PFSK-1 (cell line): ENCODE data around the gene TNFAIP1.
A peak's percentile ranks its signal among the peaks of the same experiment; 100 is the strongest.

ENCODE experiments used
- FOXP2 ChIP-seq: optimal IDR thresholded peaks from 2 replicates; pipeline ENCODE3; 2011; ENCODE audit warnings: borderline replicate concordance, control low read depth, inconsistent platforms; ENCODE audit not compliant: insufficient read depth; ENCODE audit errors: extremely low read length, extremely low read depth
- POLR2AphosphoS5 ChIP-seq: IDR thresholded peaks from 2 replicates; pipeline ENCODE4 v1.6.1; 2012; ENCODE audit warnings: low read depth, mild to moderate bottlenecking, control low read depth, low read length, moderate library complexity
- REST ChIP-seq, 2 experiments: IDR thresholded peaks; 2 replicates each; pipeline versions ENCODE4 v1.6.1 to v1.8.0; 2011 to 2012; ENCODE audit warnings: low read depth in 2 of 2, low read length in 2 of 2, control low read depth in 1 of 2, inconsistent platforms in 1 of 2, mild to moderate bottlenecking in 1 of 2, moderate library complexity in 1 of 2; ENCODE audit not compliant: insufficient read depth in 1 of 2
- SIN3A ChIP-seq: IDR thresholded peaks from 2 replicates; pipeline ENCODE4 v1.6.1; 2012; ENCODE audit warnings: mild to moderate bottlenecking, low read length, moderate library complexity, borderline replicate concordance; ENCODE audit not compliant: insufficient read depth
- TAF1 ChIP-seq: IDR thresholded peaks from 2 replicates; pipeline ENCODE4 v1.6.1; 2012; ENCODE audit warnings: low read length, control low read depth, borderline replicate concordance; ENCODE audit not compliant: insufficient read depth

The TNFAIP1 gene

GRCh38 chr17:28335959-28336871 is 654 bp downstream of the TNFAIP1 start:
- no peak for TF ChIP-seq FOXP2
- TF ChIP-seq REST (IDR thresholded peaks at IDR 0.05; ENCODE audit: insufficient read depth in 1 of 2, low read depth in 2 of 2, low read length in 2 of 2) = 0 out of 4 replicates have a peak, but pooled peaks of 1 of the 2 experiments have one; percentile 35
- TF ChIP-seq POLR2AphosphoS5 = peak; percentile 42; the same call in 1 of the 2 replicates
- no peak for TF ChIP-seq TAF1
- no peak for TF ChIP-seq SIN3A

- TF ChIP-seq SIN3A (0 out of 2 replicates have a peak, but pooled peaks have one; percentile 54), POLR2AphosphoS5 (no peak)
These were observed 2.7 kb downstream of the TNFAIP1 start for GRCh38 chr17:28338056-28338768.

- TF ChIP-seq POLR2AphosphoS5 = no peak
- no peak for TF ChIP-seq TAF1
- TF ChIP-seq REST (IDR thresholded peaks at IDR 0.05; ENCODE audit: insufficient read depth in 1 of 2, low read depth in 2 of 2, low read length in 2 of 2) = no peak
- no peak for TF ChIP-seq FOXP2
- no peak for TF ChIP-seq SIN3A
These were observed 3.9 kb downstream of the TNFAIP1 start for GRCh38 chr17:28339431-28339830.

GRCh38 chr17:28340374-28340773 is 4.8 kb downstream of the TNFAIP1 start:
- TF ChIP-seq TAF1 (no peak), POLR2AphosphoS5 (no peak)

GRCh38 chr17:28341516-28341915 is 6.0 kb downstream of the TNFAIP1 start:
- TF ChIP-seq SIN3A (no peak), FOXP2 (no peak), POLR2AphosphoS5 (no peak), REST (IDR thresholded peaks at IDR 0.05; ENCODE audit: insufficient read depth in 1 of 2, low read depth in 2 of 2, low read length in 2 of 2) (no peak), TAF1 (no peak)

GRCh38 chr17:28342313-28342712 is 6.8 kb downstream of the TNFAIP1 start:
- no peak for TF ChIP-seq SIN3A
- no peak for TF ChIP-seq TAF1
- no peak for TF ChIP-seq POLR2AphosphoS5
- TF ChIP-seq REST (IDR thresholded peaks at IDR 0.05; ENCODE audit: insufficient read depth in 1 of 2, low read depth in 2 of 2, low read length in 2 of 2) = no peak
- no peak for TF ChIP-seq FOXP2
